Skin of body (tissue), 2 donors: ENCODE data around the gene ZMIZ1. TPM values are rescaled to one million over a fixed set of nuclear protein-coding genes. Genes with fewer than 3 reads are reported as not detected.
"Not testable (repeated sequence)": the region's sequence is repeated elsewhere in the genome, so short reads cannot be mapped to it uniquely, and the experiment has no call there.

Experiments
- DNase-seq: peaks from one replicate; lab custom pipeline; 2025; lab: John Stamatoyannopoulos, UW
- total RNA-seq: library from RNA; depleted of rRNA; stranded (reverse); fragments of >200 nt; gene quantifications from one replicate; pipeline ENCODE4 v1.2.3, GENCODE V29; 2014

The ZMIZ1 gene
- total RNA-seq, 1 donor from 2014 or later, result 26.4 TPM

- no peak for DNase-seq
Observed at GRCh38 chr10:79031723-79032122, 37.0 kb upstream of the ZMIZ1 start.

GRCh38 chr10:79034271-79034876 lies 34.4 kb upstream of the ZMIZ1 start:
- no peak for DNase-seq

DNA sequence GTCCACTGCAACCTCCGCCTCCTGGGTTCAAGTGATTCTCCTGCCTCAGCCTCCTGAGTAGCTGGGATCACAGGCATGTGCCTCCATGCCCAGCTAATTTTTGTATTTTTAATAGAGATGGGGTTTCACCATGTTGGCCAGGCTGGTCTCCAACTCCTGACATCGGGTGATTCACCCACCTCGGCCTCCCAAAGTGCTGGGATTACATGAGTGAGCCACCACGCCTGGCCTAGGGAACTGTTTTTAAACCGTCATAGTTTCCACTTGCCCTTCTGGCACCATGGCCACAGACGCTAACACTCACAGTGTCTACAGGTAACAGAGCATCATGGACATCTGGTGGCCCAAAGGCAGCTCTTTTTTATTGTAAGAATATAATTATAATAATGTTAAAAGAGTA lies 32.4 kb upstream of the ZMIZ1 start:
- not testable (repeated sequence) for DNase-seq

GRCh38 chr10:79038104-79038840 lies 30.5 kb upstream of the ZMIZ1 start:
- DNase-seq, result no peak

DNA sequence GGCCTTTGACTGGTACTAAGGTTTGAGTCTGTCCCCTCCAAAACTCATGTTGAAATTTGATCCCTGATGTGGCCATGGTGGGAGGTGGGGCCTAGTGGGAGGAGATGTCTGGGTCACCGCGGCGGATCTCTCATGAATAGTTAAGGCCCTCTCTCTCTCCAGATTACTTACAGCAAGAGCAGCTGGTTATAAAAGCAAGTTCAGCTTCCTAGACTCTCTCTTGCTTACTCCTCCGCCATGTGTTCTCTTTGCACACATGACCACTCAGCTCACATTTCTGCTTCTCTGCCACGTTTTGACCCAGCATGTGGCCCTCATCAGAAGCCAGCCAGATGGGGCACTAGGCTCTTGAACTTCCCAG lies 29.9 kb upstream of the ZMIZ1 start:
- DNase-seq, result peak; percentile 25

DNA sequence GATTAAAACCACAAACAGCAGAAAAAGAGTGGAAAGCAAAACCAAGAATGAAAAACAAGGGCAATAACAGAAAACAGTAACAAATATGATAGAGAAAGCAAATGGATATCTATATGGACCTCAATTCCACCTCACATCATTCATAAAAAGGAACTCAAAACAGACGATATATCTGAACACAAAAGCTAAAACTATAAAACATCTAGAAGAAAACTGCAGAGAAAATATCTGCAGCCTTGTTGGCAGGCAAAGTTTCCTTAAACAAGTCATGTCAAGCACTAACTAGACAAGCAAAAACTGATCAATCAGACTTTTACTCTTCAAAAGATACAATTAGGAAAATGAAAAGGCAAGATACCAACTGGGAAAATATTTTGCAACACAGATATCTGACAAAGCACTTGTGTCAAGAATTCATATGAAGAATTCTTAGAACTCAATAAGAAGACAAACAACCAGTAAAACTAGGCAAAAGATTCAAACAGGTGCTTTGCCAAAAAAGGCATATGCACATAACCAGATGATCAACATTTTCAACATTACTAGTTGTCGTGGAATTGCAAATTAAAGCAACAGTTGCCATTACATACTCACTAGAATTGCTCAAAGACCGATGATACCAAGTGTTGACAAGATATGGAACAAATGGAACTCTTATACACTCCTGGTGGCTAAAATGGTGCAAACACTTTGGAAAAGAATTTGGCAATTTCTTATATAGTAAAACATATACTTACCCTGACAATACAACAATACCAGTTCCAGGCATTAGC lies 25.9 kb upstream of the ZMIZ1 start:
- no peak for DNase-seq

DNA sequence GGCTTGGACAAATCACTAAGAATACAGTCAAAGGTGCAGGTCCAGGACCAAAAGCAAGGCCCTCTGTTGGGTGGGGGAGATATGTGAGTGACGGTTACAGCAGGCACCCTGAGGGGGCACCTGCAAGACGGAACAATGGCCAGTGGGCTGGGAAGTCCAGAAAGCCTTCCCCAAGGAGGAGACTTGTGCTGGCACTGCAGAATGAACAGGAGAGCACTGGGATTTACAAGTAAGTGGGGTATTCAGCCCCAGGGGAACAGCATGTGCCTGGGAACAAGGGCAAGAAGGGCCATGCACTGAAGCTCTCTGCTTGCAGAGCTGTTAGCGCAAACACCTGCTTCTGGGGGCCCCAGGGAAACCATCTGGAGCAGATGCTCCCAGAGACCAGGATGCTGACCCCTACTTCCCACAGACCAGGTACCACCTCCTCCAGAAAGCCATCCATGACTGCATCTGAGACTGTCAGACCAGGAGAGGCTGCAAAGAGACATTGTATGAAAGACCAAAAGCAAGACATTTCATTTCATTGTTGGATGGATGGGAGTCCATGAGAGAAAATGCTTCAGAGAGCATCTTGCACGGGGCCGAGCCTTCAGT lies 24.6 kb upstream of the ZMIZ1 start:
- no peak for DNase-seq

- no peak for DNase-seq
Observed at GRCh38 chr10:79044846-79045245, 23.9 kb upstream of the ZMIZ1 start.

DNA sequence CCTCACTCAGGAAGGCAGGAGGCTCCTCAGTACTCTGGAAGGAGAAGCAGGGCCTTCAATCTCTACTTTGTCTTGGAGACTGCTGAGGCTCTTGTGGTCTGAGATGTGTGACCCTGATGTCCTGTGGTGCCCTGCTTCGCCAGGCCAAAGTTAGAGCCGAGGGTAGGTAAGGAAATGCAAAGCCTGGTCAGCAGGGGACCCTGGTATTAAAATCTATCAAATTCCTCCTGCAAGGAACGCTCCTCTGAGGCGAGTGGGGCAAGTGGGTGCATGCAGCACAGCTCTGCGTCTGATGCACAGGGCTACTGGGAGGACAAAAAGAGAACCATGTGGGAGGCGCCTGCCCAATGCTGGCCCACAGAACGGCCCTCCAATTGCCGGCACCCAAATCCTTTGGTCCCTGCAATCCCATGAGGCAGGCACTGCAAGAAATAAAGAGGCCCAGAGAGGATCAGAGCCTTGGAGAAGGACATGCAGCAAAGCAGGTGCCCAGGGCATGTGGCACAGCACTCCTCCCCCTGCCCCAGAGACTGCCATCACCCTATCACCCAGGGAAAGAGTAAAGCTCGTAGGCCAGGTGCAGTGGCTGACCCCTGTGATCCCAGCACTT lies 23.1 kb upstream of the ZMIZ1 start:
- DNase-seq, result no peak

DNA sequence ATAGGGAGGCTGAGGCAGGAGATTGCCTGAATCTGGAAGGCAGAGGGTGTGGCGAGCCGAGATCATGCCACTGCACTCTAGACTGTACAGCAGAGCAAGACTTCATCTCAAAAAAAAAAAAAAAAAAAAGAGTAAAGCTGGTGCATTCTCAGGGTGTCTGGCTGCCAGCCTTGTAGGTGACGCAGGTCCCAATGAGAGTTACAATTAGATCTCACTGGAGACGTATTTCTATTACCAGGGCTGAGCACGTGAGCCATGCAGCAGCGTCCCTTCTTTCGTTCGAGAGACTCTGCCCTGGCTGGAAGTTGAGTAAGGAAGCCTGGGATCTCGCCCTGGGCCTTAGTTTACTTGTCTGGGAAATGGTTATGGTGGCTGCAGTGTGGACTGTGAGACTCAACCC lies 22.4 kb upstream of the ZMIZ1 start:
- no peak for DNase-seq

DNA sequence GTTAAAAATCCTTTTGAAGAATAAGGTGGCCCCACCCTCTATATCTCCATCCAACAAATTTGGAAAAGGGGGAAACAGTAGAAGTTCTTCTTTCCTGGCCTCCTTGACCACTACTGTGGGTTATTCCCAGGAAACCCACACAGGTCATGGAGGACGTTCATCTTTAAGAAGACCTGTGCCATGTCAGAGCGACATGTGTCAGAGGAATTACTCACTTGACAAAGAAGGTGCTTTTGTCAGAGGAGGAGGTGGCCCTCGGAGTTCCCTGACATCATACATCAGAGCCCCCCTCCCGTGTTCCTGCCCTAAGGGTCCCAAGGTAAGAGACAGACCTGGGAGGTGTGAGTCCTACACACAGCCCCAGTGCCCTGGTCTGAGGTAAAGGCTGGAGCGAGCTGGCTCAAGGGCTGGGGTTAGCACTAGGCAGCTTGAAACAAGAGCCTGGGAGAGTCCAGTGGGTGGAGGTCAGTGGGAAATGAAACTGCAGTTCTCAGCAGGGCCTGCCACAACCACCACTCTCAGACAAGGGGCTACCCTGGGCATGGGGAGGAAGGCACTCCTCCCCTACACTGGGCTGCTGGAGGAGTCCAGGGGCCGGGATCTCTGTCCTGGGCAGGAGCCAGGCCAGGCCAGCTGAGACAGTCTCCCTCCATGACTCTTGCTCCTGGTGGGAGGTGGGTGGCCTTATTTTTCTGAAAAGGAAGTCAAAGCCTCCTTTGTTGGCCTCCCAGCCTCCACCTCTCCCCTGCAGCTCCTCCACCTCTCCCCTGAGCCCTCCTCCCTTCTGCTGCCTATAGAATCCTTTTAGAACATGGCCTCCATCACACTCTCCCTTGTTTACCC lies 21.8 kb upstream of the ZMIZ1 start:
- no peak for DNase-seq

DNA sequence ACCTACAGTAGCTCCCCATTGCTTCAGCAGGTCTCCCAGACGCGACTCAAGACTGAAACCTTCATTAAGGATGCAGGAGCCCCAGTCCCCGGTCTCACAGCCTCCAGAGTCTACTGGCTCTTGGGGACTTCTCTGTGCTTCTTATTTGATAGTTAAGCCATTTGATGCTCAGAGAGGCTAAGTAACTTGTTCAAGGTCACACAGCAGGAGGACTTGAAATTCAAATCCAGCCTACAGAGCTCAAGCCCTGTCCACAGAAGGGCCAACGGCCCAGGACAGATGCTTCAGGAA lies 21.2 kb upstream of the ZMIZ1 start:
- no peak for DNase-seq

DNA sequence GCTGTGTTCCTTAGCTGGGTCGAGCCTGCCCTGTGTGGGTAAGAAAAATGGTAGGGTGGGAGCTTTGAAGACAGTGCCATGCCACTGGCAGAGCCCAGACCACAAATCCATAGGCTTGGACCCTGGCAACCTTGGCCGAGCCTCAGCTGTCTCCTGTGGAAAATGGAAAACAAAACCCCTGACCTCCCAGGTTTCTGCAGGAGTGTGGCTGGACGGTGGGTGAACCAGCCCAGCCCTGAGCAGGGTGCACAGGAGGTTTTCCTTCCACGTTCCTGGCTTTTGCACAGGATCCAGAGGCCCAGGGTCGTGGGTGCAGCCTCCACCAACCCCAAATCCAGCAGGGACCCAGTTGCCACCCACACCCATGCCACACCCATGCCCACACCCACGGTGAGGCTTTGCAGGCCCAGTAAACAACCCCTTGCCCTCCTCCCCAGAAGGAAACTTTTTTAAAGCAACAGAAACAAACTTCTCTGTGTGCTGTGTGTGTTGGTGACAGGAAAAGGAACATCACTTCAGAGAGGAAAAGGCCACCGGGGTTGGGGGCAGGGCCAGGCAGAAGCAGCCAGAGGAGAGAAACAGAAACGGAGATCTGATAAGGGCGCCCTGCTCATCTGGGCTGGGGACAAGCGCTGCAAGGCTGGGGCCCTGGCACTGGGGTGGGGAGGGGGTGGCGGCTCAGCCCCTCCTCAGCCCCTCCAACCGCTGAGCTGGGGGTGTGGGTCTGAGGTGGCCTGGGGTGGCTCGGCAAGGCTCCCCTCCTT lies 20.7 kb upstream of the ZMIZ1 start:
- no peak for DNase-seq

- DNase-seq, result no peak
Observed at GRCh38 chr10:79048639-79049550, 19.9 kb upstream of the ZMIZ1 start.

- no peak for DNase-seq
Observed at GRCh38 chr10:79049931-79050895, 18.6 kb upstream of the ZMIZ1 start.

- peak; percentile 10 for DNase-seq
Observed at GRCh38 chr10:79050896-79051555, 17.7 kb upstream of the ZMIZ1 start.

DNA sequence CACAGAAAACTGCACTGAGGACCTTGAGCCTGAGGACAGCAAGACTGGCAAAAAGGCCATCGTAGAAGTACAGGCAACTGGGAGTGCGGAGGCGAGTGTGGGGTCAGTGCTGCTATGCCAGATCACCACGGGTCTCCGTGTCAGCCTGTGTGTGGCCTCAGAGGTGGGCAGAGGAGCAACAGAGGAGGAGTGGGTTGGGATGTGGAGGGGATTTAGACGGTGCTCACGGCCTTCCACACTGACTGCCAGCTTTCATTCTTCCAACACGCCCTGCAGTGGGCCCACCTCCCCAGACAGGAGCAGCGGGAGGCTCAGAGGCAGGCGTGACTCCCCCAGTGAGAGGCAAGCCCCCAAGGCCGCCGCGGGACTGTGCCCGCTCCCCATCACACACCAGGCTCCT lies 17.0 kb upstream of the ZMIZ1 start:
- DNase-seq, result no peak
